ENCODE data around the gene CEP44.

DNA sequence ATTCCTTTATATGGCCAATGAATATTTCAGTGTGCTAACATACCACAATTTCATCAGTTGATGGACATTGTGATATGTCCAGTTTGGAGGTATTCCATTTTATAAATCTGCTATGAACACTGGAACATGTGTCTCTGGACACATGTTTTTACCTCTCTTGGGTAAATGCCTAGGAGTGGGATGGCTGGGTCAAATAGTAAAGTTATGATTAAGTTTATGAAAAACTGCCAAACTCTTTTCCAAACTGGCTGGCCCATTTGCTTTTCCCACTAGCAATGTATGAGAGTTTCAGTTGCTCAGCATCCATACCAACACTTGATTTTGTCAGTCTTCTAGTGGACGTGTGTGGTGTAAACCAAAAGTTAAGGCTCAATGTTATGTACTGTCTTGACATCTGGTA, 40.5 kb downstream of the CEP44 start:
- no peak for TF ChIP-seq POLR2AphosphoS5 (IDR thresholded peaks at IDR 0.05; ENCODE audit: low read depth, low read length)
- TF ChIP-seq POLR2A (IDR thresholded peaks at IDR 0.05; ENCODE audit: low read depth, low read length), result no peak
- no peak for TF ChIP-seq TAF1 (IDR thresholded peaks at IDR 0.05; ENCODE audit: low read depth, low read length)
- no peak for TF ChIP-seq SPI1 (IDR thresholded peaks at IDR 0.05; ENCODE audit: low read depth, low read length)
- TF ChIP-seq POU2F2 (IDR thresholded peaks at IDR 0.05; ENCODE audit: low read depth, low read length), result no peak
- no peak for TF ChIP-seq PAX5 (IDR thresholded peaks at IDR 0.05; ENCODE audit: insufficient read depth, low read length, severe bottlenecking)
